ENCODE measurements around the gene CAMSAP2. TPM values are rescaled to one million over a fixed set of nuclear protein-coding genes. Genes with fewer than 3 reads are reported as not detected.

The CAMSAP2 gene
- total RNA-seq, 1 donor from 2014 or later: 39.5 TPM

DNA sequence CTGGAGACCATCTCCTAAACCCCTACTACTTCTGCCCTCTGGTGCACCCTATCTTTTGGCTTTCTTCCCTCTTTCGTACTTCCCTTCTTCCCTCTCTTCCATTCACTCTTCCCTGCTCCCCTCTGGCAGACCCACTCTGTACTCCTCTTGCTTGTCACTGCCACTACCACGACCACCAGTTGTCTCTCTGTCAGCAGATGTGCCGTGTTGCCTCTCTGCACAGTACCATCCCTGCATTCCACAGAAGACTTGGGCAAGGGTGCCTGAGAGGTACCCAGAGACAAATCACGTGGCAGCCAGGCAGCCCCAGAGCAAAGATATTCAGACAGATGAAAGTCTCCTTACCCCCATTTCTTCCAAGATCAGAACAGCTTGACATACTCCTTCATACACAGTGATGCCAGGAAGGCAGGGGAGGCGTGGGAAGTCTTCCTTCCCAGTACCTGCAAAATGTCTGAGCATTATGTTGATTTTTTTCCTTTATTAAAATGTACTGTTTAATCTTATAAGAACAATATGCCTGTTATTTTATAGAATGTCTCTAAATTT lies 15.0 kb downstream of the CAMSAP2 start:
- DNase-seq (ENCODE audit: low spot score): no peak
- Mint-ChIP-seq H3K27ac (ENCODE audit: unreplicated experiment) (no peak overlapping the region), H3K9me3 (ENCODE audit: unreplicated experiment) (no peaks in the 10 kb centered on the region), H3K27me3 (ENCODE audit: unreplicated experiment) (peaks cover 3% of the 10 kb centered on the region), H3K4me1 (ENCODE audit: unreplicated experiment) (peaks cover 8% of the 10 kb centered on the region), H3K4me3 (ENCODE audit: unreplicated experiment) (no peak overlapping the region), H3K36me3 (ENCODE audit: low read depth, unreplicated experiment) (peaks cover 4% of the 10 kb centered on the region)
- TF ChIP-seq, protein P1, sequence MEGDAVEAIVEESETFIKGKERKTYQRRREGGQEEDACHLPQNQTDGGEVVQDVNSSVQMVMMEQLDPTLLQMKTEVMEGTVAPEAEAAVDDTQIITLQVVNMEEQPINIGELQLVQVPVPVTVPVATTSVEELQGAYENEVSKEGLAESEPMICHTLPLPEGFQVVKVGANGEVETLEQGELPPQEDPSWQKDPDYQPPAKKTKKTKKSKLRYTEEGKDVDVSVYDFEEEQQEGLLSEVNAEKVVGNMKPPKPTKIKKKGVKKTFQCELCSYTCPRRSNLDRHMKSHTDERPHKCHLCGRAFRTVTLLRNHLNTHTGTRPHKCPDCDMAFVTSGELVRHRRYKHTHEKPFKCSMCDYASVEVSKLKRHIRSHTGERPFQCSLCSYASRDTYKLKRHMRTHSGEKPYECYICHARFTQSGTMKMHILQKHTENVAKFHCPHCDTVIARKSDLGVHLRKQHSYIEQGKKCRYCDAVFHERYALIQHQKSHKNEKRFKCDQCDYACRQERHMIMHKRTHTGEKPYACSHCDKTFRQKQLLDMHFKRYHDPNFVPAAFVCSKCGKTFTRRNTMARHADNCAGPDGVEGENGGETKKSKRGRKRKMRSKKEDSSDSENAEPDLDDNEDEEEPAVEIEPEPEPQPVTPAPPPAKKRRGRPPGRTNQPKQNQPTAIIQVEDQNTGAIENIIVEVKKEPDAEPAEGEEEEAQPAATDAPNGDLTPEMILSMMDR (IDR thresholded peaks at IDR 0.05; ENCODE audit: unreplicated experiment): no peak

DNA sequence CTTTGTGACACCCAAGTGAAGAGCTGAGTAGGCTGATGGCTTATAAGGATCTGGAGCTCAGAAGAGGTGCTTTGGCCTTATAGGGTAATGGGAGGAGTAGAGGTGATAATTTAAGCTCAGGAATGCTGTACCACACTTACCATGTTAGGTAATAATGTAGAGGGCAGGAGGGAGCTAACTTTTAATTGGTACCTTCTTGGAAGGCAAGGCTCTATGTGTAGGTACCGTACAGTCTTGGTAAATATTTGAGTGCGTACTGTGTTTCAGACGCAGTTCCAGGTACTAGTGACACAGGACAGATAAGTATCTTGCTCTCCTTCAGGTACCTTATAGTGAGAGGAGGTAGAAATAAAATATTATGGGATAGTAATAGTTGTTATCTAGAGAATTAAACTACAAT lies 16.8 kb downstream of the CAMSAP2 start:
- Mint-ChIP-seq H3K9me3 (ENCODE audit: unreplicated experiment) (no peaks in the 10 kb centered on the region), H3K27me3 (ENCODE audit: unreplicated experiment) (peaks cover 3% of the 10 kb centered on the region), H3K4me3 (ENCODE audit: unreplicated experiment) (no peak overlapping the region), H3K27ac (ENCODE audit: unreplicated experiment) (no peak overlapping the region), H3K4me1 (ENCODE audit: unreplicated experiment) (peaks cover 8% of the 10 kb centered on the region), H3K36me3 (ENCODE audit: low read depth, unreplicated experiment) (peaks cover 4% of the 10 kb centered on the region)
- TF ChIP-seq, protein P1 (IDR thresholded peaks at IDR 0.05; ENCODE audit: unreplicated experiment): no peak
- no peak for DNase-seq (ENCODE audit: low spot score)

DNA sequence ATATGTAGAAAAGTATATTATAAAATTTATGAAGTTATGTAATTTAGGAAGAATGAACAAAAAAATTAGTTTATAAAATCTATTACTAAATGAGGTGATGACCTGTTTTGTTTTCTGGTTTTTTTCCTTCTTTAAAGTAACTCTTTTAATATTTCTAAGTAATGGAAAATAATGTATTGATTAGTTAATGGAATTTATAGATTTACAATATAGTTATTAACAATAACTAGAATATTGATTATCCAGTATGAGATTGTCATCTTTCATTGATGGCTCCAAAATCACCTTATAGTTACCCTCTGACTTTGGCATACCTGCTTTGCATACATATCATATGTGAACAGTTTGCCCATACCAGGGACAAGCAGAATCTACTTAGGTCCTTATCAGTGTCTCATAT lies 23.4 kb downstream of the CAMSAP2 start:
- no peaks in the 10 kb centered on the region for H3K4me1 Mint-ChIP-seq (ENCODE audit: unreplicated experiment)
- TF ChIP-seq, protein P1 (IDR thresholded peaks at IDR 0.05; ENCODE audit: unreplicated experiment): no peak
- no peak overlapping the region for H3K27ac Mint-ChIP-seq (ENCODE audit: unreplicated experiment)
- H3K36me3 Mint-ChIP-seq (ENCODE audit: low read depth, unreplicated experiment): peaks cover 3% of the 10 kb centered on the region
- no peaks in the 10 kb centered on the region for H3K9me3 Mint-ChIP-seq (ENCODE audit: unreplicated experiment)
- no peak for DNase-seq (ENCODE audit: low spot score)
- no peaks in the 10 kb centered on the region for H3K27me3 Mint-ChIP-seq (ENCODE audit: unreplicated experiment)
- H3K4me3 Mint-ChIP-seq (ENCODE audit: unreplicated experiment): no peak overlapping the region

DNA sequence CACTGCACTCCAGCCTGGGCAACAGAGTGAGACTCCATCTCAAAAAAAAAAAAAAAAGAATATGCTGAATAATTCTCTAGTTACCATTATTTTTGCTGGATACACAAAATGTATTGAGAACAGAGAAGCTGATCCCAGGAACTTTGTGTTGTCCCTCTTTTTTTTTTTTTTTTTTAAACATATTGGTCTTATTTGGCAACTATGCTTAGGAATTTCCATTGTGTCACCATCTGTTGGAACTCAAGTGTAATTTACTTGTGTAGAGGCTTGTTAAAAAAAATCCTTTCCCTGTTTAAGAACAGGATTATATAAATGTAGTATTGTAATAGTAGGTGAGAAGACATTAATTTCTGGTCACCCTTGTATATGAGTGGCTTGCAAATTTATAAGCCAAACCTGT lies 28.6 kb downstream of the CAMSAP2 start:
- Mint-ChIP-seq H3K27me3 (ENCODE audit: unreplicated experiment) (no peaks in the 10 kb centered on the region), H3K4me1 (ENCODE audit: unreplicated experiment) (no peaks in the 10 kb centered on the region), H3K36me3 (ENCODE audit: low read depth, unreplicated experiment) (peaks cover 22% of the 10 kb centered on the region), H3K9me3 (ENCODE audit: unreplicated experiment) (no peaks in the 10 kb centered on the region), H3K27ac (ENCODE audit: unreplicated experiment) (no peak overlapping the region), H3K4me3 (ENCODE audit: unreplicated experiment) (no peak overlapping the region)
- no peak for DNase-seq (ENCODE audit: low spot score)
- TF ChIP-seq, protein P1 (IDR thresholded peaks at IDR 0.05; ENCODE audit: unreplicated experiment): no peak

- Mint-ChIP-seq H3K27ac (ENCODE audit: unreplicated experiment) (no peak overlapping the region), H3K9me3 (ENCODE audit: unreplicated experiment) (no peaks in the 10 kb centered on the region), H3K4me3 (ENCODE audit: unreplicated experiment) (no peak overlapping the region), H3K4me1 (ENCODE audit: unreplicated experiment) (peaks cover 26% of the 10 kb centered on the region), H3K36me3 (ENCODE audit: low read depth, unreplicated experiment) (peaks cover 19% of the 10 kb centered on the region), H3K27me3 (ENCODE audit: unreplicated experiment) (no peaks in the 10 kb centered on the region)
- TF ChIP-seq, protein P1 (IDR thresholded peaks at IDR 0.05; ENCODE audit: unreplicated experiment): no peak
- DNase-seq (ENCODE audit: low spot score): no peak
These were observed 33.2 kb downstream of the CAMSAP2 start for GRCh38 chr1:200771625-200772555.

Data from endothelial cell (in vitro differentiated cells).